Ramos (cell line): Measurements from ENCODE around the gene PHF14.

Experiments
- in situ Hi-C: fragments of 300-500 bp; cut with MboI; formaldehyde crosslinking; loops from one replicate; pipeline ENCODE4 v1.14.3; 2022; ENCODE audit warnings: low sequenced_read_pairs; ENCODE audit not compliant: unreplicated experiment

Gene PHF14

GRCh38 chr7:11168650-11169170 lies 195.0 kb downstream of the PHF14 start:
- in situ Hi-C loops, result no loop called here

GRCh38 chr7:11170175-11170574 lies 196.5 kb downstream of the PHF14 start:
- in situ Hi-C loops, result no loop called here

GRCh38 chr7:11170863-11171568 lies 197.3 kb downstream of the PHF14 start:
- in situ Hi-C loops, result no loop called here

- in situ Hi-C loops, result no loop called here
These were observed 198.0 kb downstream of the PHF14 start for GRCh38 chr7:11171569-11172192.

- in situ Hi-C loops, result no loop called here
These were observed 199.2 kb downstream of the PHF14 start for GRCh38 chr7:11172835-11173234.

- in situ Hi-C loops, result no loop called here
These were observed 201.7 kb downstream of the PHF14 start for GRCh38 chr7:11175371-11175770.

GRCh38 chr7:11175887-11176286 lies 202.2 kb downstream of the PHF14 start:
- in situ Hi-C loops, result no loop called here

- in situ Hi-C loops, result no loop called here
These were observed 203.4 kb downstream of the PHF14 start for GRCh38 chr7:11176985-11177555.

- in situ Hi-C loops, result no loop called here
These were observed 204.1 kb downstream of the PHF14 start for GRCh38 chr7:11177793-11178192.

GRCh38 chr7:11181590-11181989 lies 207.9 kb downstream of the PHF14 start:
- in situ Hi-C loops, result no loop called here

GRCh38 chr7:11182736-11183135 lies 209.1 kb downstream of the PHF14 start:
- in situ Hi-C loops, result no loop called here

GRCh38 chr7:11185179-11185815 lies 211.6 kb downstream of the PHF14 start:
- in situ Hi-C loops, result no loop called here

- in situ Hi-C loops, result no loop called here
These were observed 215.0 kb downstream of the PHF14 start for GRCh38 chr7:11188529-11189310.

- in situ Hi-C loops, result no loop called here
These were observed 217.4 kb downstream of the PHF14 start for GRCh38 chr7:11191081-11191480.

GRCh38 chr7:11191574-11192220 lies 218.0 kb downstream of the PHF14 start:
- in situ Hi-C loops, result no loop called here

GRCh38 chr7:11192506-11192905 lies 218.8 kb downstream of the PHF14 start:
- in situ Hi-C loops, result no loop called here

- in situ Hi-C loops, result no loop called here
These were observed 219.6 kb downstream of the PHF14 start for GRCh38 chr7:11193131-11193867.

- in situ Hi-C loops, result no loop called here
These were observed 220.2 kb downstream of the PHF14 start for GRCh38 chr7:11193888-11194287.

- in situ Hi-C loops, result no loop called here
These were observed 220.8 kb downstream of the PHF14 start for GRCh38 chr7:11194492-11194891.
